ENCODE data around the gene PLA2G6.

Gene PLA2G6

DNA sequence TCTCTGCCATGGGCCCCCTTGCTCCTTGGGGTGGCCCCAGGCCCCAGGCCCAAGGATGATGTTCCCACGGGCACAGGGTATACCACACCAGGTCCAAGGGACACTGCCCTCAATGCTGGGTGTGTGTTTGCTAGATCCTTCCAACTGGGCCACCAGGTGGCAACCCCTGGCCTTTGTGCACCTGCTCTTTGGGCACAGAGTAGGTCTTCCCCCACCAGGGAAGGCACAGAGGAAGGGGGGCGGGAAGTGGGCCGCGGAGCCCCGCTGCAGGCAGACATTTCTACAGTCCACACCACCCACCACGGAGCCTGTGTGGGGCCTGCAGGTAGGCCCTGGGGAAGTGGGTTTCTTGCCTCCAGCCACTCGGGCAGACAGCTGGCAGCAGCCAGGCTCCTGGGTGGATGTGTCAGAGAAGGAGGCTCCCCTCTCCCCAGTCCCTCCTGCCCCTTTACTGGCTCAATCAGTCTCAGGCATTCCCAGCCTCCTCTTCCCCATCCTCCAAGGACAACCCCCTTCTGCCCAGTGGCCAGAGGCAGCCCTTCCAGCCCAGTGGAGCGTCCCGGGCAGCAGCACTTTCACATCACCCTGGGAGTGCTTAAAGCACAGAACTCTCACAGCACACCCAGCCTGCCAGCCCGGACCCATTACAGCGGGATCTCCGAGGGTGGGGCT, 41.8 kb upstream of the PLA2G6 start:
- Histone ChIP-seq H3K14ac (ENCODE audit: low read length) (no peak overlapping the region), H3K4me1 (ENCODE audit: control insufficient read depth in 2 of 2, insufficient read depth in 1 of 2, low read depth in 1 of 2, low read length in 2 of 2) (peaks cover 6 to 15% of the 10 kb centered on the region in 2 donors), H2BK15ac (ENCODE audit: low read length) (no peak overlapping the region), H2BK120ac (ENCODE audit: low read depth, low read length) (no peak overlapping the region), H4K91ac (ENCODE audit: low read depth, low read length, poor library complexity) (no peak overlapping the region), H3K27ac (replicated peaks; ENCODE audit: low read length) (no peak overlapping the region), H2AFZ (ENCODE audit: low read length) (no peak overlapping the region), H2BK5ac (ENCODE audit: low read length) (peak overlapping the region; percentile 73), H3K18ac (ENCODE audit: low read length) (no peak overlapping the region), H3K36me3 (replicated peaks in 1 of 2; ENCODE audit: control insufficient read depth in 2 of 2, insufficient read depth in 2 of 2, low read length in 2 of 2) (peaks cover 33 to 61% of the 10 kb centered on the region in 2 donors), H3K9me3 (replicated peaks in 1 of 2; ENCODE audit: control insufficient read depth in 2 of 2, insufficient read depth in 1 of 2, low read depth in 1 of 2, low read length in 2 of 2) (no peaks in the 10 kb centered on the region), H3K9ac (ENCODE audit: low read depth, low read length, poor library complexity) (no peak overlapping the region), H3K23ac (ENCODE audit: low read depth, low read length, poor library complexity) (no peak overlapping the region), H3K4me3 (ENCODE audit: low read length in 2 of 2) (no peak overlapping the region), H3K4ac (ENCODE audit: low read length) (no peak overlapping the region), H4K8ac (ENCODE audit: low read depth, low read length) (no peak overlapping the region), H2BK12ac (ENCODE audit: low read length) (peak overlapping the region; percentile 30), H2AK5ac (ENCODE audit: low read depth, low read length) (no peak overlapping the region), H3K79me1 (ENCODE audit: low read depth, low read length) (peaks cover 2% of the 10 kb centered on the region), H3K4me2 (ENCODE audit: insufficient read depth, low read length, poor library complexity, severe bottlenecking) (no peak overlapping the region), H3K27me3 (ENCODE audit: control insufficient read depth in 3 of 3, insufficient read depth in 3 of 3, low read depth in 1 of 3, low read length in 3 of 3) (no peaks in the 10 kb centered on the region)
- WGBS, 2 donors (ENCODE audit: extremely low coverage in 2 of 2, insufficient read length in 2 of 2, insufficient replicate concordance in 1 of 2) = no CpG with 5 or more reads among the region's 12 CpGs
- DNase-seq (ENCODE audit: low spot score) = no peak

DNA sequence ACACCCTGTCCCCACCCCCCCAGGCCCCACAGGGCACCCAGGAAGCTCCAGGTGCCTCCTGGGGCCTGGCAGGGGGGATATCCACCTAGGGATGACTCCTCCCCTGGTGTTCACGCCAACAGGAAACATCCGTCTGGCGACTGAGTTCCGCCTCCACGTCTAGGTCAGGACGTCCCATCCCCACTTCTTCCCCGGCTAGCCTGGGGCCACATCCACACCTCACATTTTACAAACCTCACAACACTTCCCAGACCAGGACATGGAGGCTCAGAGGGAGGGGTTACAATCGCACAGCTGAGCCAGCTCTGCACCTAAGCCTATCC, 41.1 kb upstream of the PLA2G6 start:
- WGBS, 2 donors (ENCODE audit: extremely low coverage in 2 of 2, insufficient read length in 2 of 2, insufficient replicate concordance in 1 of 2) = no CpG with 5 or more reads among the region's 8 CpGs
- H3K4me1 ChIP-seq (ENCODE audit: control insufficient read depth in 2 of 2, insufficient read depth in 1 of 2, low read depth in 1 of 2, low read length in 2 of 2) = peaks cover 7 to 12% of the 10 kb centered on the region in 2 donors

DNA sequence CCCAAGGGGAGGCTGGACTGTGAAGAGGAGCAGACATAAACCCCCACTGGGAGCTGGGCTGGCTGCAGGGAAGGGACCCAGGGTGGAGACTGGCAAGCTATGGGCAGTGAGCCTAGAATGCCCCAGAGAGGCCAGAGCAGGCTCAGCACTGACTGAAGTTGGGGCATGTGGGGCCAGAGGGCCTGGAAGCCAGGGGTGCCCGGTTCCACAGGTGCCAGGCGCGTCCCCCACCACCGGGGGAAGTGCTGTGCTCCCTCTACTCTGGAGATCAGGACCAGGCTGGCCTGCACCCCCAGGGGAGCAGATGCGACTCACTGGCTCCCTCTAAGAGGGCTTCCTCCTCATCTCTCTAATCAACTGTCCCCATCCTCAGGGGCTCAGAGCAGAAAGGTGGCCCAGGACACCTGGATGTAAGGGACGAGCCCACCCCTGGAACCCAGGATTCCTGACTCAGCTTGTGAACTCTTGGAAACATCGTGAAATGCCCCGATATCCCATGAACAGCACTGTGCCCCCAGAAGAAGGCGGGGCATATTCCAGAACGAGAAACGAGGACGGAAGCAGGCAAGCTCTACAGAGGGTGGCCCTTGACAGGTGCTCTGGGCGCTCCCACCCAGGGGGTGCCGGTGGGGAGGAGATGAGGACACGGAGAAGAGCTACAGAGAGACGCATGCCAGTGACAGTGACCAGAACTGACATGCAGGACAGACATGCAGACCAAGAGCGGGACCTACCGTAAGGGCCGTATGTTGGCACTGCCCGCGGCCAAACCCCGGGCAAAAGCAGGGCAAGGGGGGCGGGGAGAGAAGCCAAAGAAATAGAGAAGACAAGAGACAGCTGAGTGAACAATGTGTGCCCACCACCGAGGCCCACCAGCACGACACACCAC, 40.5 kb upstream of the PLA2G6 start:
- H2BK120ac ChIP-seq (ENCODE audit: low read depth, low read length) = no peak overlapping the region
- no peak overlapping the region for H4K91ac ChIP-seq (ENCODE audit: low read depth, low read length, poor library complexity)
- no peak overlapping the region for H3K27ac ChIP-seq (replicated peaks; ENCODE audit: low read length)
- peak overlapping the region; percentile 6 for H3K23ac ChIP-seq (ENCODE audit: low read depth, low read length, poor library complexity)
- H3K4me1 ChIP-seq (ENCODE audit: control insufficient read depth in 2 of 2, insufficient read depth in 1 of 2, low read depth in 1 of 2, low read length in 2 of 2) = peaks cover 7 to 12% of the 10 kb centered on the region in 2 donors
- no peak overlapping the region for H4K8ac ChIP-seq (ENCODE audit: low read depth, low read length)
- WGBS, 2 donors (ENCODE audit: extremely low coverage in 2 of 2, insufficient read length in 2 of 2, insufficient replicate concordance in 1 of 2) = no CpG with 5 or more reads among the region's 25 CpGs
- no peak overlapping the region for H3K14ac ChIP-seq (ENCODE audit: low read length)
- peaks cover 27 to 48% of the 10 kb centered on the region in 2 donors for H3K36me3 ChIP-seq (replicated peaks in 1 of 2; ENCODE audit: control insufficient read depth in 2 of 2, insufficient read depth in 2 of 2, low read length in 2 of 2)
- H3K4ac ChIP-seq (ENCODE audit: low read length) = no peak overlapping the region
- H3K4me2 ChIP-seq (ENCODE audit: insufficient read depth, low read length, poor library complexity, severe bottlenecking) = no peak overlapping the region
- no peak overlapping the region for H2AFZ ChIP-seq (ENCODE audit: low read length)
- H2AK5ac ChIP-seq (ENCODE audit: low read depth, low read length) = no peak overlapping the region
- H3K4me3 ChIP-seq (ENCODE audit: low read length in 2 of 2) = no peak overlapping the region
- no peak overlapping the region for H2BK12ac ChIP-seq (ENCODE audit: low read length)
- H3K27me3 ChIP-seq (ENCODE audit: control insufficient read depth in 3 of 3, insufficient read depth in 3 of 3, low read depth in 1 of 3, low read length in 3 of 3) = no peaks in the 10 kb centered on the region
- peaks cover 2% of the 10 kb centered on the region for H3K79me1 ChIP-seq (ENCODE audit: low read depth, low read length)
- peak overlapping the region; percentile 3 for H2BK5ac ChIP-seq (ENCODE audit: low read length)
- no peak for DNase-seq (ENCODE audit: low spot score)
- no peak overlapping the region for H3K9ac ChIP-seq (ENCODE audit: low read depth, low read length, poor library complexity)
- H3K18ac ChIP-seq (ENCODE audit: low read length) = no peak overlapping the region
- no peak overlapping the region for H2BK15ac ChIP-seq (ENCODE audit: low read length)
- H3K9me3 ChIP-seq (replicated peaks in 1 of 2; ENCODE audit: control insufficient read depth in 2 of 2, insufficient read depth in 1 of 2, low read depth in 1 of 2, low read length in 2 of 2) = no peaks in the 10 kb centered on the region

More for the DNA sequence above, 41.1 kb upstream of the PLA2G6 start:
- Histone ChIP-seq H3K36me3 (replicated peaks in 1 of 2; ENCODE audit: control insufficient read depth in 2 of 2, insufficient read depth in 2 of 2, low read length in 2 of 2) (peaks cover 30 to 54% of the 10 kb centered on the region in 2 donors), H3K9me3 (replicated peaks in 1 of 2; ENCODE audit: control insufficient read depth in 2 of 2, insufficient read depth in 1 of 2, low read depth in 1 of 2, low read length in 2 of 2) (no peaks in the 10 kb centered on the region), H2AK5ac (ENCODE audit: low read depth, low read length) (no peak overlapping the region), H3K4ac (ENCODE audit: low read length) (no peak overlapping the region), H2BK5ac (ENCODE audit: low read length) (peak overlapping the region; percentile 3), H3K79me1 (ENCODE audit: low read depth, low read length) (peaks cover 2% of the 10 kb centered on the region), H3K4me2 (ENCODE audit: insufficient read depth, low read length, poor library complexity, severe bottlenecking) (no peak overlapping the region), H3K9ac (ENCODE audit: low read depth, low read length, poor library complexity) (no peak overlapping the region), H4K8ac (ENCODE audit: low read depth, low read length) (no peak overlapping the region), H2BK12ac (ENCODE audit: low read length) (peak overlapping the region; percentile 30), H3K27ac (replicated peaks; ENCODE audit: low read length) (no peak overlapping the region), H3K27me3 (ENCODE audit: control insufficient read depth in 3 of 3, insufficient read depth in 3 of 3, low read depth in 1 of 3, low read length in 3 of 3) (no peaks in the 10 kb centered on the region), H4K91ac (ENCODE audit: low read depth, low read length, poor library complexity) (no peak overlapping the region), H3K4me3 (ENCODE audit: low read length in 2 of 2) (no peak overlapping the region), H2BK15ac (ENCODE audit: low read length) (no peak overlapping the region), H2AFZ (ENCODE audit: low read length) (no peak overlapping the region), H3K14ac (ENCODE audit: low read length) (no peak overlapping the region), H3K18ac (ENCODE audit: low read length) (no peak overlapping the region), H3K23ac (ENCODE audit: low read depth, low read length, poor library complexity) (no peak overlapping the region), H2BK120ac (ENCODE audit: low read depth, low read length) (no peak overlapping the region)
- DNase-seq (ENCODE audit: low spot score) = no peak

DNA sequence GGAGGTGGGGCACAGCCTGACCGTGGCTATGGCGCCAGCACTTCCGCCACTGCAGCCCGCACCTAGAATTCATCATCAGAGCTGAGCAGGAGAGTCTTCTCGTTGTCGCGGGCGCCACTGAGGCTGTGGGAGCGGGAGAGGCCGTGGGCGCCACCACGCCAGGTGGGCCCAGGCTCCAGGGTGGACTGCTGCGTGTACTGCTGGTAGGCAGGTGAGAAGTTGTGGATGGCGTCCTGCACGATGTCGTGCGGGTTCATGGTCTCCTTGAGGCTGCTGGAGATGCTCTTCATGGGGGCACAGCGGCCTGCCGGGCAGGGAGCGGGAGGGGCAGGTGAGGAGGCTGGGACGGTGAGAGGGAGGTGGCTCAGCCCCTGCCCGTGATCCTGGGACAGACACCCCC, 39.8 kb upstream of the PLA2G6 start:
- Histone ChIP-seq H4K91ac (ENCODE audit: low read depth, low read length, poor library complexity) (peak overlapping the region; percentile 72), H3K9me3 (replicated peaks in 1 of 2; ENCODE audit: control insufficient read depth in 2 of 2, insufficient read depth in 1 of 2, low read depth in 1 of 2, low read length in 2 of 2) (no peaks in the 10 kb centered on the region), H3K4me1 (ENCODE audit: control insufficient read depth in 2 of 2, insufficient read depth in 1 of 2, low read depth in 1 of 2, low read length in 2 of 2) (peaks cover 7 to 12% of the 10 kb centered on the region in 2 donors), H2AK5ac (ENCODE audit: low read depth, low read length) (peak overlapping the region; percentile 84), H3K14ac (ENCODE audit: low read length) (no peak overlapping the region), H3K79me1 (ENCODE audit: low read depth, low read length) (peaks cover 1% of the 10 kb centered on the region), H3K4me2 (ENCODE audit: insufficient read depth, low read length, poor library complexity, severe bottlenecking) (no peak overlapping the region), H2BK12ac (ENCODE audit: low read length) (no peak overlapping the region), H2BK120ac (ENCODE audit: low read depth, low read length) (no peak overlapping the region), H2AFZ (ENCODE audit: low read length) (no peak overlapping the region), H2BK5ac (ENCODE audit: low read length) (peak overlapping the region; percentile 22), H3K18ac (ENCODE audit: low read length) (no peak overlapping the region), H3K23ac (ENCODE audit: low read depth, low read length, poor library complexity) (peak overlapping the region; percentile 6), H3K4ac (ENCODE audit: low read length) (no peak overlapping the region), H2BK15ac (ENCODE audit: low read length) (no peak overlapping the region), H3K27ac (replicated peaks; ENCODE audit: low read length) (no peak overlapping the region), H3K27me3 (ENCODE audit: control insufficient read depth in 3 of 3, insufficient read depth in 3 of 3, low read depth in 1 of 3, low read length in 3 of 3) (no peaks in the 10 kb centered on the region), H4K8ac (ENCODE audit: low read depth, low read length) (no peak overlapping the region), H3K36me3 (replicated peaks in 1 of 2; ENCODE audit: control insufficient read depth in 2 of 2, insufficient read depth in 2 of 2, low read length in 2 of 2) (peaks cover 26 to 45% of the 10 kb centered on the region in 2 donors), H3K4me3 (ENCODE audit: low read length in 2 of 2) (no peak overlapping the region), H3K9ac (ENCODE audit: low read depth, low read length, poor library complexity) (no peak overlapping the region)
- no CpG with 5 or more reads among the region's 22 CpGs for WGBS, 2 donors (ENCODE audit: extremely low coverage in 2 of 2, insufficient read length in 2 of 2, insufficient replicate concordance in 1 of 2)
- no peak for DNase-seq (ENCODE audit: low spot score)

Measured in neuronal stem cell (in vitro differentiated cells).